ENCODE results near the gene MS4A12.
"Not testable (repeated sequence)": the region's sequence is repeated elsewhere in the genome, so short reads cannot be mapped to it uniquely, and the experiment has no call there.

MS4A12 gene

GRCh38 chr11:60492488-60493009, at the start of gene MS4A12:
Gene MS4A12 (plus strand): TSS chr11:60492778. CDS start chr11:60497319, 4,541 bp downstream.
- no peak for DNase-seq

- no peak for DNase-seq
Measured at GRCh38 chr11:60447070-60447469, 45.5 kb upstream of the MS4A12 start.

GRCh38 chr11:60447846-60448245, 44.7 kb upstream of the MS4A12 start:
- no peak for DNase-seq

GRCh38 chr11:60451185-60451584, 41.4 kb upstream of the MS4A12 start:
- DNase-seq: not testable (repeated sequence)

GRCh38 chr11:60454212-60454611, 38.4 kb upstream of the MS4A12 start:
- DNase-seq: no peak

GRCh38 chr11:60455531-60456042, 37.0 kb upstream of the MS4A12 start, which contains the start of gene MS4A1:
Gene MS4A1 (plus strand): TSS chr11:60455847. CDS start chr11:60462375, 6,528 bp downstream.
- DNase-seq: no peak

GRCh38 chr11:60457576-60457975, 35.0 kb upstream of the MS4A12 start:
- no peak for DNase-seq

- DNase-seq: no peak
Measured at GRCh38 chr11:60459345-60459744, 33.2 kb upstream of the MS4A12 start.

GRCh38 chr11:60468829-60469228, 23.7 kb upstream of the MS4A12 start:
- DNase-seq: no peak

- DNase-seq: no peak
Measured at GRCh38 chr11:60469723-60470122, 22.9 kb upstream of the MS4A12 start.

GRCh38 chr11:60477035-60477445, 15.5 kb upstream of the MS4A12 start:
- DNase-seq: no peak

GRCh38 chr11:60482361-60482760, 10.2 kb upstream of the MS4A12 start:
- peak; percentile 17 for DNase-seq

GRCh38 chr11:60485987-60486386, 6.6 kb upstream of the MS4A12 start:
- peak; percentile 8 for DNase-seq

GRCh38 chr11:60493454-60493853, 876 bp downstream of the MS4A12 start:
- DNase-seq: no peak

GRCh38 chr11:60498399-60498798, 5.8 kb downstream of the MS4A12 start:
- DNase-seq: no peak

- DNase-seq: no peak
Measured at GRCh38 chr11:60498853-60499252, 6.3 kb downstream of the MS4A12 start.

- DNase-seq: no peak
Measured at GRCh38 chr11:60500276-60500910, 7.8 kb downstream of the MS4A12 start.

- no peak for DNase-seq
Measured at GRCh38 chr11:60502221-60502775, 9.7 kb downstream of the MS4A12 start.

GRCh38 chr11:60504219-60504905, 11.8 kb downstream of the MS4A12 start:
- no peak for DNase-seq

- DNase-seq: not testable (repeated sequence)
Measured at GRCh38 chr11:60509609-60510008, 17.0 kb downstream of the MS4A12 start.

- not testable (repeated sequence) for DNase-seq
Measured at GRCh38 chr11:60510209-60510608, 17.6 kb downstream of the MS4A12 start.

- DNase-seq: no peak
Measured at GRCh38 chr11:60511393-60511792, 18.8 kb downstream of the MS4A12 start.

- no peak for DNase-seq
Measured at GRCh38 chr11:60512651-60513225, 20.2 kb downstream of the MS4A12 start.
